ENCODE data around the gene SLC25A30. TPM values are rescaled to one million over a fixed set of nuclear protein-coding genes. Genes with fewer than 3 reads are reported as not detected.

SLC25A30 gene
- total RNA-seq, 3 donors from 2014 or later: 10.5 to 20.0 (median 13.6) TPM

GRCh38 chr13:45406421-45406820 is 11.8 kb downstream of the SLC25A30 start:
- ATAC-seq: no peak
- H3K36me3 ChIP-seq (ENCODE audit: low read depth): no peaks in the 10 kb centered on the region

GRCh38 chr13:45403081-45403480 is 15.1 kb downstream of the SLC25A30 start:
- TF ChIP-seq CTCF (IDR thresholded peaks at IDR 0.05): no peak
- Histone ChIP-seq H3K4me1 (ENCODE audit: low read depth) (no peaks in the 10 kb centered on the region), H3K4me3 (no peak overlapping the region), H3K36me3 (ENCODE audit: low read depth) (no peaks in the 10 kb centered on the region), H3K9me3 (no peaks in the 10 kb centered on the region)
- intact Hi-C loops (cut with DNase I, micrococcal nuclease): no loop called here
- ATAC-seq (no peak), DNase-seq (no peak)

More at GRCh38 chr13:45406421-45406820, 11.8 kb downstream of the SLC25A30 start:
- no peaks in the 10 kb centered on the region for H3K9me3 ChIP-seq
- no peak for DNase-seq
- no peaks in the 10 kb centered on the region for H3K4me1 ChIP-seq (ENCODE audit: low read depth)
- no peak for TF ChIP-seq CTCF (IDR thresholded peaks at IDR 0.05)
- intact Hi-C loops (cut with DNase I, micrococcal nuclease): no loop called here
- no peak overlapping the region for H3K4me3 ChIP-seq

GRCh38 chr13:45402641-45403040 is 15.5 kb downstream of the SLC25A30 start:
- TF ChIP-seq CTCF (IDR thresholded peaks at IDR 0.05): no peak
- intact Hi-C loops (cut with DNase I, micrococcal nuclease): no loop called here
- H3K4me3 ChIP-seq: no peak overlapping the region
- no peaks in the 10 kb centered on the region for H3K36me3 ChIP-seq (ENCODE audit: low read depth)
- ATAC-seq (no peak), DNase-seq (no peak)
- no peaks in the 10 kb centered on the region for H3K4me1 ChIP-seq (ENCODE audit: low read depth)
- no peaks in the 10 kb centered on the region for H3K9me3 ChIP-seq

- ATAC-seq: no peak
- TF ChIP-seq CTCF (IDR thresholded peaks at IDR 0.05): no peak
- no peak overlapping the region for H3K4me3 ChIP-seq
- intact Hi-C loops (cut with DNase I, micrococcal nuclease): no loop called here
- no peak for DNase-seq
- no peaks in the 10 kb centered on the region for H3K36me3 ChIP-seq (ENCODE audit: low read depth)
- H3K4me1 ChIP-seq (ENCODE audit: low read depth): no peaks in the 10 kb centered on the region
- H3K9me3 ChIP-seq: no peaks in the 10 kb centered on the region
Observed at GRCh38 chr13:45401314-45401713, 16.9 kb downstream of the SLC25A30 start.

GRCh38 chr13:45398877-45399276 is 19.3 kb downstream of the SLC25A30 start:
- intact Hi-C loops (cut with DNase I, micrococcal nuclease): no loop called here
- no peaks in the 10 kb centered on the region for H3K9me3 ChIP-seq
- ATAC-seq (peak; percentile 42), DNase-seq (no peak)
- H3K4me3 ChIP-seq: no peak overlapping the region
- no peak for TF ChIP-seq CTCF (IDR thresholded peaks at IDR 0.05)
- no peaks in the 10 kb centered on the region for H3K36me3 ChIP-seq (ENCODE audit: low read depth)
- no peaks in the 10 kb centered on the region for H3K4me1 ChIP-seq (ENCODE audit: low read depth)

- TF ChIP-seq CTCF (IDR thresholded peaks at IDR 0.05): no peak
- ATAC-seq (no peak), DNase-seq (no peak)
- no peaks in the 10 kb centered on the region for H3K4me1 ChIP-seq (ENCODE audit: low read depth)
- no peaks in the 10 kb centered on the region for H3K9me3 ChIP-seq
- no peaks in the 10 kb centered on the region for H3K36me3 ChIP-seq (ENCODE audit: low read depth)
- no peak overlapping the region for H3K4me3 ChIP-seq
- intact Hi-C loops (cut with DNase I, micrococcal nuclease): no loop called here
Observed at GRCh38 chr13:45396533-45397095, 21.6 kb downstream of the SLC25A30 start.

Data from mucosa of descending colon (tissue), 3 donors.